Natural killer cell (primary cell): ENCODE measurements around the gene IGF2. TPM values are rescaled to one million over a fixed set of nuclear protein-coding genes. Genes with fewer than 3 reads are reported as not detected.

Experiments
- ATAC-seq, 3 donors: fragments of 150-1000 bp in 2 of 3; fragments of 200-7000 bp in 1 of 3; cut with Tn5 transposase; 1 replicate in 1 of 3; 2 replicates in 2 of 3; pipeline ENCODE4 v1.10.0; 2021; ENCODE audit warnings: mild to moderate bottlenecking in 2 of 3, moderate library complexity in 2 of 3
- DNase-seq, 2 donors: peaks; one replicate each; pipeline versions ENCODE4 v3.0.0 to v3.0.0-alpha.2; 2013 to 2021; ENCODE audit warnings: mixed read lengths in 1 of 2
- H3K27ac ChIP-seq: one replicate; pipeline ENCODE4 v1.5.1; 2013; ENCODE audit warnings: mild to moderate bottlenecking, low read length
- H3K27me3 ChIP-seq: one replicate; pipeline ENCODE4 v1.6.1; 2013; ENCODE audit warnings: low read length; ENCODE audit not compliant: control insufficient read depth, insufficient read depth
- H3K36me3 ChIP-seq: one replicate; pipeline ENCODE4 v1.6.1; 2013; ENCODE audit warnings: low read length; ENCODE audit not compliant: control insufficient read depth, insufficient read depth
- H3K4me1 ChIP-seq: one replicate; pipeline ENCODE4 v1.6.1; 2013; ENCODE audit warnings: low read length; ENCODE audit not compliant: control insufficient read depth, insufficient read depth
- H3K4me3 ChIP-seq: one replicate; pipeline ENCODE4 v1.5.1; 2013; ENCODE audit warnings: low read length
- H3K9me3 ChIP-seq: one replicate; pipeline ENCODE4 v1.6.1; 2013; ENCODE audit warnings: low read length; ENCODE audit not compliant: control insufficient read depth, insufficient read depth
- H3K27ac Mint-ChIP-seq, 2 donors: one replicate each; pipeline ENCODE4 v1.8.0; 2022; ENCODE audit warnings: mild to moderate bottlenecking in 2 of 2, mixed read lengths in 2 of 2, moderate library complexity in 1 of 2
- H3K27me3 Mint-ChIP-seq, 2 donors: one replicate each; pipeline ENCODE4 v1.8.0; 2022; ENCODE audit warnings: low read depth in 2 of 2, mixed read lengths in 2 of 2
- H3K36me3 Mint-ChIP-seq: one replicate; pipeline ENCODE4 v1.8.0; 2022; ENCODE audit warnings: mixed read lengths
- H3K4me1 Mint-ChIP-seq, 2 donors: one replicate each; pipeline ENCODE4 v1.8.0; 2022; ENCODE audit warnings: mixed read lengths in 2 of 2
- H3K4me3 Mint-ChIP-seq: one replicate; pipeline ENCODE4 v1.8.0; 2022; ENCODE audit warnings: mild to moderate bottlenecking, moderate library complexity, mixed read lengths
- H3K9me3 Mint-ChIP-seq, 2 donors: one replicate each; pipeline ENCODE4 v1.8.0; 2022; ENCODE audit warnings: mixed read lengths in 2 of 2
- CTCF ChIP-seq: fragments of 200-600 bp; IDR thresholded peaks from one replicate; pipeline ENCODE4 v1.8.0; 2022; ENCODE audit warnings: antibody characterized with exemption
- WGBS: methylation state at CpG from one replicate; pipeline ENCODE4 v1.1.7; 2013; ENCODE audit warnings: missing lambda C conversion rate; ENCODE audit not compliant: insufficient coverage; 5-methylcytosine and 5-hydroxymethylcytosine counted together
- intact Hi-C: fragments of 100-400 bp; cut with micrococcal nuclease; formaldehyde crosslinking; loops from one replicate; pipeline ENCODE4 v1.14.2; 2022
- total RNA-seq, 4 donors: library from RNA; stranded (reverse); fragments of 120-200 nt in 1 of 4; gene quantifications; one replicate each; pipeline versions ENCODE4 v1.2.3 to v1.2.4, GENCODE V29; 2013 to 2022

The IGF2 gene
- total RNA-seq, 3 donors from 2014 or later (not counting 1 experiment from before 2014, with no cell fraction given) = not detected

GRCh38 chr11:2114430-2115241 is 24.6 kb downstream of the IGF2 start:
- H3K27me3 ChIP-seq = no peaks in the 10 kb centered on the region
- peak in 1 of 3 donors; percentile 24 for ATAC-seq

GRCh38 chr11:2113776-2114175 is 25.4 kb downstream of the IGF2 start:
- 94% methylated on average over 11 of the region's 11 CpGs for WGBS
- Mint-ChIP-seq H3K36me3 (no peaks in the 10 kb centered on the region), H3K4me3 (no peak overlapping the region), H3K27me3 (peaks cover 13 to 24% of the 10 kb centered on the region in 2 donors), H3K4me1 (no peaks in the 10 kb centered on the region), H3K27ac (no peak overlapping the region), H3K9me3 (no peaks in the 10 kb centered on the region)
- no peaks in the 10 kb centered on the region for H3K36me3 ChIP-seq
- intact Hi-C loops = no loop called here
- H3K27me3 ChIP-seq = no peaks in the 10 kb centered on the region
- H3K4me1 ChIP-seq = no peaks in the 10 kb centered on the region
- H3K4me3 ChIP-seq = no peak overlapping the region
- H3K27ac ChIP-seq = no peak overlapping the region
- no peaks in the 10 kb centered on the region for H3K9me3 ChIP-seq
- no peak for DNase-seq
- TF ChIP-seq CTCF = no peak
- no peak for ATAC-seq

More at GRCh38 chr11:2114430-2115241, 24.6 kb downstream of the IGF2 start:
- no peaks in the 10 kb centered on the region for H3K9me3 ChIP-seq
- H3K27ac ChIP-seq = no peak overlapping the region
- H3K36me3 ChIP-seq = no peaks in the 10 kb centered on the region
- intact Hi-C loops = no loop called here
- Mint-ChIP-seq H3K36me3 (no peaks in the 10 kb centered on the region), H3K4me3 (no peak overlapping the region), H3K9me3 (no peaks in the 10 kb centered on the region), H3K27me3 (peaks cover 13 to 28% of the 10 kb centered on the region in 2 donors), H3K27ac (no peak overlapping the region), H3K4me1 (no peaks in the 10 kb centered on the region)
- no peaks in the 10 kb centered on the region for H3K4me1 ChIP-seq
- TF ChIP-seq CTCF = no peak
- DNase-seq = no peak
- no peak overlapping the region for H3K4me3 ChIP-seq
- WGBS = 87% methylated on average over 32 of the region's 32 CpGs

- intact Hi-C loops = no loop called here
- no peaks in the 10 kb centered on the region for H3K36me3 ChIP-seq
- ATAC-seq = no peak
- no peak overlapping the region for H3K27ac Mint-ChIP-seq
- no peaks in the 10 kb centered on the region for H3K27me3 ChIP-seq
- TF ChIP-seq CTCF = no peak
- no peak overlapping the region for H3K27ac ChIP-seq
- no peaks in the 10 kb centered on the region for H3K4me1 Mint-ChIP-seq
- no peaks in the 10 kb centered on the region for H3K9me3 ChIP-seq
- no peaks in the 10 kb centered on the region for H3K9me3 Mint-ChIP-seq
- H3K36me3 Mint-ChIP-seq = no peaks in the 10 kb centered on the region
- H3K4me3 ChIP-seq = no peak overlapping the region
- H3K27me3 Mint-ChIP-seq = peaks cover 4 to 9% of the 10 kb centered on the region in 2 donors
- no peaks in the 10 kb centered on the region for H3K4me1 ChIP-seq
- no peak for DNase-seq
- 81% methylated on average over 12 of the region's 12 CpGs for WGBS
- H3K4me3 Mint-ChIP-seq = no peak overlapping the region
Observed at GRCh38 chr11:2110521-2110920, 28.7 kb downstream of the IGF2 start.
